Body of pancreas (tissue), 4 donors: ENCODE results near the gene AMHR2.

Source experiments
- POLR2A ChIP-seq, 3 donors: fragments of 450-650 bp; IDR thresholded peaks; one replicate each; pipeline ENCODE4 v1.6.1; 2016; ENCODE audit warnings: antibody characterized with exemption in 3 of 3, mild to moderate bottlenecking in 2 of 3
- TF ChIP-seq, protein P1 (sequence below), 7 experiments: fragments of 450-650 bp in 4 of 7; fragments of 200-600 bp in 3 of 7; sonication (generic) in 3 of 7; IDR thresholded peaks; one replicate each; pipeline ENCODE4 v1.5.1; 2016 to 2019; ENCODE audit warnings: antibody characterized with exemption in 7 of 7

DNA sequence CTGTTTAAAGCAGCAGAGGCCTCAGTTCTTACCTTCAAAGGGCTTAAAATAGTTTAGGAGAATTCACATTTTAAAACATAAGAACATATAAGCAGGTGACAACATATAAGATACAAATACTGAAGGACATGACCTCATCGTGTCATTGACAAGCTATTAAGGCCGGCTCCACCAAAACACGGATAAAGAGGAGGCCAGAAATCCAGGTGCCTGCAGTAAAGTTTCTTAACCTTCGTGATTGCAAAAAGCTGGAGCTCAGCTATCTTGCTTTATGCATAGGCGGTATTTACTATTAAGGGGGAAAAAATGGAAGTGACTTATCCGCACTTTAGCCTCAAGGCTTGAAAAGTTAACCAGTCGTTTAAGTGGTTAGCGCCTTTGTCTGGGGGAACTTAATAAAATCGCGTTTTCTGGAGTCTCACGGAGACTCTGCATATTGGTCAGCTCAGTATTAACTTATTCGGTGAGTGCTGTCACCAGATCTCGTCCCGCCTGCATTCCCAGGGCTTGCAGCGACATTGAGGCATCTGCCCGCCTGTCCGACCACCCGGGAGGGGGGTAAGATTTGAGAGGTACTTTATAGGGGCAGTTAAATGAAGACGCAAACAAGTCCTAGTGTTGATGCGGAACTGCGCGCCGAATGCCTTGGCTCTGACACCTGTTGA is 44.8 kb upstream of the AMHR2 start:
- TF ChIP-seq, protein P1, sequence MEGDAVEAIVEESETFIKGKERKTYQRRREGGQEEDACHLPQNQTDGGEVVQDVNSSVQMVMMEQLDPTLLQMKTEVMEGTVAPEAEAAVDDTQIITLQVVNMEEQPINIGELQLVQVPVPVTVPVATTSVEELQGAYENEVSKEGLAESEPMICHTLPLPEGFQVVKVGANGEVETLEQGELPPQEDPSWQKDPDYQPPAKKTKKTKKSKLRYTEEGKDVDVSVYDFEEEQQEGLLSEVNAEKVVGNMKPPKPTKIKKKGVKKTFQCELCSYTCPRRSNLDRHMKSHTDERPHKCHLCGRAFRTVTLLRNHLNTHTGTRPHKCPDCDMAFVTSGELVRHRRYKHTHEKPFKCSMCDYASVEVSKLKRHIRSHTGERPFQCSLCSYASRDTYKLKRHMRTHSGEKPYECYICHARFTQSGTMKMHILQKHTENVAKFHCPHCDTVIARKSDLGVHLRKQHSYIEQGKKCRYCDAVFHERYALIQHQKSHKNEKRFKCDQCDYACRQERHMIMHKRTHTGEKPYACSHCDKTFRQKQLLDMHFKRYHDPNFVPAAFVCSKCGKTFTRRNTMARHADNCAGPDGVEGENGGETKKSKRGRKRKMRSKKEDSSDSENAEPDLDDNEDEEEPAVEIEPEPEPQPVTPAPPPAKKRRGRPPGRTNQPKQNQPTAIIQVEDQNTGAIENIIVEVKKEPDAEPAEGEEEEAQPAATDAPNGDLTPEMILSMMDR (IDR thresholded peaks at IDR 0.05) = no peak
- TF ChIP-seq POLR2A (IDR thresholded peaks at IDR 0.05) = peak in 1 of 3 donors; percentile 63
